ENCODE results near the gene LIN54. TPM values are rescaled to one million over a fixed set of nuclear protein-coding genes. Genes with fewer than 3 reads are reported as not detected.

The LIN54 gene
- total and polyA plus RNA-seq, 9 of the 15 experiments (the other 6 are each of a cell fraction or from before 2014, with no cell fraction given): 2.2 to 22.5 (median 15.8) TPM

DNA sequence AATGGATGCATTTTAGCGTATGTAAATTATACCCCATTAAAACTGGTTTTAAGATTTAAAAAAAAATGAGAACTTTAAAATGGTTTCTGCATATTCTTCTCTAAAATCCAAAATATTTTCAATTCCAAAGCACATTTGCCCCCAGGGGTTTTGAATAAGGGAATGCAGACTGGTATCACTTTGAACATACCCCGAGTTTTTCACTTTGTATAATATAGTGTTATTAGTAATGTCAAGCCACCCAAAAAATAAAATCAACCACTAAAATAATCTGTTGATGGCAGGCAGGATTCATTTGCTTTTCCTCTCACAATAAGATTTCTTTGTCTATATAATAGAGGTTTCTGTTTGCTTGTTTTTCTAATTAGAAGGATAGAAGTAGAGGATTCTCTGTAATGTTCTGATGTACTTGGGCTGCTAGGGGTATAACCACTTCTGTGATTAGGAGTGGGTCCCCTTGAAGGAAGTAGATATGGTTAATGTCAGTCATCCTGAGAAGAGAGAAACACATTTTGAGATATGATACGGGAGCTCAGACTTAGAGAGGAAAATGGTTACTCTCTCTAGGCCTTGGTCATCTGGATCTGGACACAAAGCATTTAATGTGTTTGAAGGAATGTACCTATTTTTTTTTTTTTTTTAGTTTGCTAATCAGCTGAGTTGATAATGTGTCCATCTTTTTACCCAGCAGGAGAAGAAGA, 9.3 kb upstream of the LIN54 start (continued):
- TF ChIP-seq, protein P1, sequence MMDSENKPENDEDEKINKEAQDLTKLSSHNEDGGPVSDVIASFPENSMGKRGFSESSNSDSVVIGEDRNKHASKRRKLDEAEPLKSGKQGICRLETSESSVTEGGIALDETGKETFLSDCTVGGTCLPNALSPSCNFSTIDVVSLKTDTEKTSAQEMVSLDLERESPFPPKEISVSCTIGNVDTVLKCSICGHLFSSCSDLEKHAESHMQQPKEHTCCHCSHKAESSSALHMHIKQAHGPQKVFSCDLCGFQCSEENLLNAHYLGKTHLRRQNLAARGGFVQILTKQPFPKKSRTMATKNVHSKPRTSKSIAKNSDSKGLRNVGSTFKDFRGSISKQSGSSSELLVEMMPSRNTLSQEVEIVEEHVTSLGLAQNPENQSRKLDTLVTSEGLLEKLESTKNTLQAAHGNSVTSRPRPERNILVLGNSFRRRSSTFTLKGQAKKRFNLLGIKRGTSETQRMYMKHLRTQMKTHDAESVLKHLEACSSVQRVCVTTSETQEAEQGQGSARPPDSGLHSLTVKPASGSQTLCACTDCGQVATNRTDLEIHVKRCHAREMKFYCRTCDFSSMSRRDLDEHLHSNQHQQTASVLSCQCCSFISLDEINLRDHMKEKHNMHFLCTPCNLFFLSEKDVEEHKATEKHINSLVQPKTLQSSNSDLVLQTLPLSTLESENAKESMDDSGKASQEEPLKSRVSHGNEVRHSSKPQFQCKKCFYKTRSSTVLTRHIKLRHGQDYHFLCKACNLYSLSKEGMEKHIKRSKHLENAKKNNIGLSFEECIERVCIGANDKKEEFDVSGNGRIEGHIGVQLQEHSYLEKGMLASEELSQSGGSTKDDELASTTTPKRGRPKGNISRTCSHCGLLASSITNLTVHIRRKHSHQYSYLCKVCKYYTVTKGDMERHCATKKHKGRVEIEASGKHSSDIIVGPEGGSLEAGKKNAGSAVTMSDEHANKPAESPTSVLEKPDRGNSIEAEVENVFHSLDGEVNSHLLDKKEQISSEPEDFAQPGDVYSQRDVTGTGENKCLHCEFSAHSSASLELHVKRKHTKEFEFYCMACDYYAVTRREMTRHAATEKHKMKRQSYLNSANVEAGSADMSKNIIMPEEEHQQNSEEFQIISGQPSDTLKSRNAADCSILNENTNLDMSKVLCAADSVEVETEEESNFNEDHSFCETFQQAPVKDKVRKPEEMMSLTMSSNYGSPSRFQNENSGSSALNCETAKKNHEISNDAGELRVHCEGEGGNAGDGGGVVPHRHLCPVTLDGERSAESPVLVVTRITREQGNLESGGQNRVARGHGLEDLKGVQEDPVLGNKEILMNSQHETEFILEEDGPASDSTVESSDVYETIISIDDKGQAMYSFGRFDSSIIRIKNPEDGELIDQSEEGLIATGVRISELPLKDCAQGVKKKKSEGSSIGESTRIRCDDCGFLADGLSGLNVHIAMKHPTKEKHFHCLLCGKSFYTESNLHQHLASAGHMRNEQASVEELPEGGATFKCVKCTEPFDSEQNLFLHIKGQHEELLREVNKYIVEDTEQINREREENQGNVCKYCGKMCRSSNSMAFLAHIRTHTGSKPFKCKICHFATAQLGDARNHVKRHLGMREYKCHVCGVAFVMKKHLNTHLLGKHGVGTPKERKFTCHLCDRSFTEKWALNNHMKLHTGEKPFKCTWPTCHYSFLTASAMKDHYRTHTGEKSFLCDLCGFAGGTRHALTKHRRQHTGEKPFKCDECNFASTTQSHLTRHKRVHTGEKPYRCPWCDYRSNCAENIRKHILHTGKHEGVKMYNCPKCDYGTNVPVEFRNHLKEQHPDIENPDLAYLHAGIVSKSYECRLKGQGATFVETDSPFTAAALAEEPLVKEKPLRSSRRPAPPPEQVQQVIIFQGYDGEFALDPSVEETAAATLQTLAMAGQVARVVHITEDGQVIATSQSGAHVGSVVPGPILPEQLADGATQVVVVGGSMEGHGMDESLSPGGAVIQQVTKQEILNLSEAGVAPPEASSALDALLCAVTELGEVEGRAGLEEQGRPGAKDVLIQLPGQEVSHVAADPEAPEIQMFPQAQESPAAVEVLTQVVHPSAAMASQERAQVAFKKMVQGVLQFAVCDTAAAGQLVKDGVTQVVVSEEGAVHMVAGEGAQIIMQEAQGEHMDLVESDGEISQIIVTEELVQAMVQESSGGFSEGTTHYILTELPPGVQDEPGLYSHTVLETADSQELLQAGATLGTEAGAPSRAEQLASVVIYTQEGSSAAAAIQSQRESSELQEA (IDR thresholded peaks at IDR 0.05; ENCODE audit: low read depth): no peak
- no peak for TF ChIP-seq RBM39 (optimal IDR thresholded peaks at IDR 0.05; ENCODE audit: low read depth, low read length)
- TF ChIP-seq, protein P2, sequence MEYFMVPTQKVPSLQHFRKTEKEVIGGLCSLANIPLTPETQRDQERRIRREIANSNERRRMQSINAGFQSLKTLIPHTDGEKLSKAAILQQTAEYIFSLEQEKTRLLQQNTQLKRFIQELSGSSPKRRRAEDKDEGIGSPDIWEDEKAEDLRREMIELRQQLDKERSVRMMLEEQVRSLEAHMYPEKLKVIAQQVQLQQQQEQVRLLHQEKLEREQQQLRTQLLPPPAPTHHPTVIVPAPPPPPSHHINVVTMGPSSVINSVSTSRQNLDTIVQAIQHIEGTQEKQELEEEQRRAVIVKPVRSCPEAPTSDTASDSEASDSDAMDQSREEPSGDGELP (CRISPR knock-in tag; IDR thresholded peaks at IDR 0.05; ENCODE audit: borderline replicate concordance): no peak
- TF ChIP-seq CXXC5 (CRISPR knock-in tag; IDR thresholded peaks at IDR 0.05): no peak
- TF ChIP-seq SMARCE1 (IDR thresholded peaks at IDR 0.05): peak; percentile 66; the same call in 1 of the 2 replicates
- no peak for TF ChIP-seq ZNF232 (CRISPR knock-in tag; IDR thresholded peaks at IDR 0.05)
- TF ChIP-seq GATAD2A (IDR thresholded peaks at IDR 0.05): no peak
- no peak for TF ChIP-seq MED1 (CRISPR knock-in tag; IDR thresholded peaks at IDR 0.05; ENCODE audit: borderline replicate concordance)
- TF ChIP-seq MYBL2 (IDR thresholded peaks at IDR 0.05; ENCODE audit: low read depth): no peak
- no peak for TF ChIP-seq MYBL2 (CRISPR knock-in tag; IDR thresholded peaks at IDR 0.05; ENCODE audit: borderline replicate concordance)
- TF ChIP-seq GATA2 (CRISPR knock-in tag; IDR thresholded peaks at IDR 0.05): peak; percentile 69; the same call in 1 of the 2 replicates
- no peak for TF ChIP-seq TCF7L2 (IDR thresholded peaks at IDR 0.05; ENCODE audit: low read depth, low read length)
- TF ChIP-seq HNRNPUL1 (IDR thresholded peaks at IDR 0.05; ENCODE audit: low read length): no peak
- peak in 1 of 2 experiments; percentile 37; a peak in 1 of 4 replicates for TF ChIP-seq HDAC1 (IDR thresholded peaks at IDR 0.05)
- no peak for TF ChIP-seq E2F3 (CRISPR knock-in tag; IDR thresholded peaks at IDR 0.05)
- peak; percentile 67; the same call in 1 of the 2 replicates for TF ChIP-seq NBN (IDR thresholded peaks at IDR 0.05; ENCODE audit: low read depth)
- TF ChIP-seq SRSF9 (IDR thresholded peaks at IDR 0.05; ENCODE audit: borderline replicate concordance, low read depth, low read length): no peak
- no peak for TF ChIP-seq EGR1 (conservative IDR thresholded peaks at IDR 0.05)
- no peak for TF ChIP-seq ARHGAP35 (IDR thresholded peaks at IDR 0.05; ENCODE audit: partially characterized antibody)
- TF ChIP-seq, protein P3, sequence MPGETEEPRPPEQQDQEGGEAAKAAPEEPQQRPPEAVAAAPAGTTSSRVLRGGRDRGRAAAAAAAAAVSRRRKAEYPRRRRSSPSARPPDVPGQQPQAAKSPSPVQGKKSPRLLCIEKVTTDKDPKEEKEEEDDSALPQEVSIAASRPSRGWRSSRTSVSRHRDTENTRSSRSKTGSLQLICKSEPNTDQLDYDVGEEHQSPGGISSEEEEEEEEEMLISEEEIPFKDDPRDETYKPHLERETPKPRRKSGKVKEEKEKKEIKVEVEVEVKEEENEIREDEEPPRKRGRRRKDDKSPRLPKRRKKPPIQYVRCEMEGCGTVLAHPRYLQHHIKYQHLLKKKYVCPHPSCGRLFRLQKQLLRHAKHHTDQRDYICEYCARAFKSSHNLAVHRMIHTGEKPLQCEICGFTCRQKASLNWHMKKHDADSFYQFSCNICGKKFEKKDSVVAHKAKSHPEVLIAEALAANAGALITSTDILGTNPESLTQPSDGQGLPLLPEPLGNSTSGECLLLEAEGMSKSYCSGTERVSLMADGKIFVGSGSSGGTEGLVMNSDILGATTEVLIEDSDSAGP (CRISPR knock-in tag; IDR thresholded peaks at IDR 0.05): no peak
